ENCODE results near the gene ZNF511.

GRCh38 chr10:133286366-133286765 lies 22.3 kb upstream of the ZNF511 start:
- no peak for TF ChIP-seq CTCF (IDR thresholded peaks at IDR 0.05)
- TF ChIP-seq POLR2AphosphoS5 (IDR thresholded peaks at IDR 0.05) = no peak
- no peak for TF ChIP-seq POLR2A (IDR thresholded peaks at IDR 0.05)

All from suprapubic skin (tissue), 4 donors.